K562 (cell line): ENCODE measurements around the gene RIMS3. TPM values are rescaled to one million over a fixed set of nuclear protein-coding genes. Genes with fewer than 3 reads are reported as not detected.

Experiments used
- ATAC-seq: fragments of 200-7000 bp; cut with Tn5 transposase; 3 replicates; pipeline ENCODE4 v1.9.1; 2020; ENCODE audit warnings: moderate library complexity
- BruUV-seq: library from RNA; stranded (reverse); fragments of 400-500 nt; replicated peaks from 2 replicates; lab custom pipeline; 2021; lab: Mats Ljungman, UMichigan
- CTCF ChIA-PET: fragments of 300-600 bp; formaldehyde crosslinking; extraction: SDS; loops from one replicate; lab custom pipeline; 2021; ENCODE audit warnings: low intra/inter-chr PET ratio; lab: Yijun Ruan, JAX
- POLR2A ChIA-PET: fragments of 300-600, 350-650 bp; sonication (Branson Sonifier 250); formaldehyde crosslinking; extraction: SDS; loops from one replicate; lab custom pipeline; 2021; ENCODE audit warnings: antibody characterized with exemption, inconsistent platforms; lab: Yijun Ruan, JAX
- DNase-seq, 4 experiments: peaks; one replicate each; pipeline versions ENCODE4 v3.0.0 to v3.0.0-alpha.2; 2011 to 2018; ENCODE audit warnings: low spot score in 3 of 4, mixed read lengths in 3 of 4; ENCODE audit errors: extremely low read depth in 1 of 4
- FAIRE-seq: peaks from 2 replicates; lab custom pipeline; 2011; peaks lifted over from hg19 to GRCh38; lab: Jason Lieb, UNC
- H2AFZ ChIP-seq: 2 replicates; pipeline ENCODE4 v1.6.0; 2011; ENCODE audit warnings: low read depth, low read length, control low read depth, inconsistent platforms
- H3K27ac ChIP-seq: fragments of 200-600 bp; 3 replicates; pipeline ENCODE4 v1.8.0; 2011; ENCODE audit warnings: low read depth, mild to moderate bottlenecking, control low read depth, inconsistent platforms, low read length, moderate library complexity, mixed read lengths; ENCODE audit errors: extremely low read depth
- H3K27me3 ChIP-seq, 2 experiments: fragments of 300-600 bp in 1 of 2; 2 replicates in 1 of 2; 3 replicates in 1 of 2; pipeline versions ENCODE4 v1.6.0 to v1.8.0; 2011; ENCODE audit warnings: inconsistent platforms in 2 of 2, low read length in 2 of 2, mild to moderate bottlenecking in 1 of 2, mixed read lengths in 1 of 2, moderate library complexity in 1 of 2; ENCODE audit not compliant: control insufficient read depth in 2 of 2, insufficient read depth in 2 of 2
- H3K36me3 ChIP-seq: fragments of 300-600 bp; 3 replicates; pipeline ENCODE4 v1.8.0; 2011; ENCODE audit warnings: mild to moderate bottlenecking, low read length, inconsistent platforms; ENCODE audit not compliant: control insufficient read depth, insufficient read depth
- H3K4me1 ChIP-seq, 2 experiments: fragments of 200-600 bp in 1 of 2; replicated peaks in 1 of 2; 2 replicates in 1 of 2; 3 replicates in 1 of 2; pipeline versions ENCODE4 v1.5.1 to v1.8.0; 2011; ENCODE audit warnings: inconsistent platforms in 2 of 2, low read length in 2 of 2, mild to moderate bottlenecking in 1 of 2, mixed read lengths in 1 of 2, moderate library complexity in 1 of 2; ENCODE audit not compliant: control insufficient read depth in 2 of 2, insufficient read depth in 2 of 2
- H3K4me2 ChIP-seq: 2 replicates; pipeline ENCODE4 v1.6.1; 2011; ENCODE audit warnings: low read length, control low read depth, inconsistent platforms, mixed read lengths; ENCODE audit not compliant: insufficient read depth
- H3K4me3 ChIP-seq: fragments of 200-600 bp; sonication (generic), shearing (Covaris generic); 2 replicates; pipeline ENCODE4 v1.5.1; 2016; ENCODE audit warnings: control low read depth, inconsistent platforms
- H3K79me2 ChIP-seq: fragments of 200-600 bp; 3 replicates; pipeline ENCODE4 v1.8.0; 2011; ENCODE audit warnings: low read length, inconsistent platforms; ENCODE audit not compliant: control insufficient read depth, insufficient read depth
- H3K9ac ChIP-seq, 2 experiments: 2 replicates each; pipeline versions ENCODE4 v1.6.0 to v1.6.1; 2011; ENCODE audit warnings: low read depth in 2 of 2, low read length in 2 of 2, control low read depth in 1 of 2, inconsistent platforms in 1 of 2, mild to moderate bottlenecking in 1 of 2, mixed read lengths in 1 of 2; ENCODE audit not compliant: insufficient read depth in 1 of 2
- H3K9me1 ChIP-seq: one replicate; pipeline ENCODE4 v1.6.0; 2011; ENCODE audit warnings: inconsistent platforms, mild to moderate bottlenecking, low read length, moderate library complexity; ENCODE audit not compliant: control insufficient read depth, insufficient read depth
- H3K9me3 ChIP-seq: replicated peaks from 2 replicates; pipeline ENCODE4 v1.5.1; 2011; ENCODE audit warnings: low read depth, low read length, inconsistent platforms; ENCODE audit not compliant: control insufficient read depth, insufficient read depth
- H4K20me1 ChIP-seq: replicated peaks from 2 replicates; pipeline ENCODE4 v1.6.1; 2011; ENCODE audit warnings: low read length, inconsistent platforms, mixed read lengths; ENCODE audit not compliant: control insufficient read depth, insufficient read depth
- RBM34 ChIP-seq: fragments of 200-400 bp; formaldehyde crosslinking; IDR thresholded peaks from 2 replicates; pipeline ENCODE4 v1.6.1; 2018; ENCODE audit warnings: low read length, borderline replicate concordance; ENCODE audit not compliant: insufficient read depth
- ZNF384 ChIP-seq: IDR thresholded peaks from 2 replicates; pipeline ENCODE4 v1.6.1; 2012; ENCODE audit warnings: low read depth, low read length, improper control_type of control experiment
- WGBS: fragments of 100-300 bp; shearing (Covaris generic); methylation state at CpG from one replicate; pipeline ENCODE4 v1.1.6; 2016; ENCODE audit warnings: low coverage, mixed read lengths; ENCODE audit not compliant: insufficient coverage; ENCODE audit errors: missing lambda C conversion rate; 5-methylcytosine and 5-hydroxymethylcytosine counted together
- in situ Hi-C: fragments of 300-500 bp; cut with MboI; formaldehyde crosslinking; loops from 4 replicates; pipeline ENCODE4 v1.15.0; 2018; ENCODE audit warnings: inconsistent platforms, mixed read lengths
- intact Hi-C: fragments of 100-400 bp; cut with micrococcal nuclease; formaldehyde crosslinking; loops from 2 replicates; pipeline ENCODE4 v1.14.2; 2022
- polyA plus RNA-seq, 8 experiments: library from polyadenylated mRNA; depleted of rRNA in 4 of 8; stranded (reverse) in 5 of 8; unstranded in 3 of 8; fragments of >200 nt; fragmentation: Nextera tagmentation in 2 of 8; fragmentation: Illumina TruSeq in 1 of 8; extraction: Ambion mirVana in 2 of 8; extraction: Trizol in 1 of 8; gene quantifications; 2 replicates each; pipeline versions ENCODE4 v1.2.1 to v1.2.3, GENCODE V29; 2011 to 2014; ENCODE audit warnings: inconsistent platforms in 1 of 8, missing spikeins in 1 of 8
- total RNA-seq, 7 experiments: library from RNA; depleted of rRNA in 6 of 7; stranded (reverse); fragments of >200 nt in 6 of 7; fragmentation: Illumina TruSeq in 2 of 7; extraction: Trizol in 2 of 7; gene quantifications; 2 replicates each; pipeline versions ENCODE4 v1.2.1 to v1.2.3, GENCODE V29; 2011 to 2021; ENCODE audit warnings: low replicate concordance in 1 of 7
- TF ChIP-seq, protein P1 (sequence below): fragments of 450-650 bp; formaldehyde crosslinking; IDR thresholded peaks from 2 replicates; pipeline ENCODE4 v1.4.0; 2022; ENCODE audit warnings: mild to moderate bottlenecking, moderate library complexity

RIMS3 gene
- total and polyA plus RNA-seq, 9 of the 15 experiments (the other 6 are each of a cell fraction or from before 2014, with no cell fraction given) = 0.06 to 1.2 (median 0.59) TPM

DNA sequence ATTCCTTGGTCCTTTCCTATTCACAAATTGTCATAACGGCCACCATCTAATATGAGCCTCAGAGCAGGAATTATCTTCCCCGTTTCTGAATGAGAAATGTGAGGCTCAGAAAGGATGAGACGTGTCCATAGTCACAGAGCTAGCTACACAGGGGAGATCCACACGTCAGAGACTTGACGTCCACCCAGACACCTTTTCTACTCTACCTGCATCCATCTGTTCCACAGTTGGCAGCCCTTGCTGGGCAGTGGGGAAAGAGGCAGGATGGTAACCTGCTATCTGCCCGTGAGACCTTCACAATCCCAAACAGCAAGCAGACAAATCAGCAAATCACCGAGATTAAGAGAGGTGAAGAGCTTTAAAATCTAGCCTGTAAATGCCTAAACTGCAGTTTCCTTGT lies 8.4 kb downstream of the RIMS3 start:
- ATAC-seq (no peak), FAIRE-seq (no peak), DNase-seq (no peak)
- Histone ChIP-seq H3K4me1 (peaks cover 14 to 16% of the 10 kb centered on the region in 2 experiments), H3K36me3 (no peaks in the 10 kb centered on the region), H3K4me2 (no peak overlapping the region), H3K9me1 (peaks cover 4% of the 10 kb centered on the region), H2AFZ (no peak overlapping the region), H3K9ac (no peak overlapping the region), H3K79me2 (no peaks in the 10 kb centered on the region), H4K20me1 (peaks cover 10% of the 10 kb centered on the region; the same call in 1 of the 2 replicates), H3K9me3 (no peaks in the 10 kb centered on the region), H3K27me3 (peaks cover 17 to 77% of the 10 kb centered on the region in 2 experiments), H3K27ac (no peak overlapping the region), H3K4me3 (no peak overlapping the region)
- intact Hi-C loops (no loop called here), in situ Hi-C loops (no loop called here)
- POLR2A ChIA-PET = interaction anchor here (0.6 to 1.1 kb wide), 3 partner anchors 34 to 615 kb away, joined by 3 to 6 read pairs (median 3); partner anchors contain the start of gene NFYC
- CTCF ChIA-PET = no interaction called here
- TF ChIP-seq ZNF384 (no peak), RBM34 (no peak)
- TF ChIP-seq, protein P1, sequence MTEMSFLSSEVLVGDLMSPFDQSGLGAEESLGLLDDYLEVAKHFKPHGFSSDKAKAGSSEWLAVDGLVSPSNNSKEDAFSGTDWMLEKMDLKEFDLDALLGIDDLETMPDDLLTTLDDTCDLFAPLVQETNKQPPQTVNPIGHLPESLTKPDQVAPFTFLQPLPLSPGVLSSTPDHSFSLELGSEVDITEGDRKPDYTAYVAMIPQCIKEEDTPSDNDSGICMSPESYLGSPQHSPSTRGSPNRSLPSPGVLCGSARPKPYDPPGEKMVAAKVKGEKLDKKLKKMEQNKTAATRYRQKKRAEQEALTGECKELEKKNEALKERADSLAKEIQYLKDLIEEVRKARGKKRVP (CRISPR knock-in tag) = no peak
- BruUV-seq = no TSS peak
- WGBS = 2% methylated on average over 7 of the region's 7 CpGs
